ENCODE measurements around the gene CRADD. TPM values are rescaled to one million over a fixed set of nuclear protein-coding genes. Genes with fewer than 3 reads are reported as not detected.
"Not testable (repeated sequence)": the region's sequence is repeated elsewhere in the genome, so short reads cannot be mapped to it uniquely, and the experiment has no call there.

CRADD gene
- total RNA-seq, 1 donor from 2014 or later = 9.3 TPM

- not testable (repeated sequence) for DNase-seq (ENCODE audit: low read depth in 2 of 2)
Observed at GRCh38 chr12:93929081-93929480, 251.9 kb downstream of the CRADD start.

GRCh38 chr12:93937812-93938211 is 260.6 kb downstream of the CRADD start:
- DNase-seq (ENCODE audit: low read depth in 2 of 2) = no peak

- no peak for DNase-seq (ENCODE audit: low read depth in 2 of 2)
Observed at GRCh38 chr12:93938317-93938716, 261.1 kb downstream of the CRADD start.

- DNase-seq (ENCODE audit: low read depth in 2 of 2) = no peak
Observed at GRCh38 chr12:93938931-93939330, 261.8 kb downstream of the CRADD start.

GRCh38 chr12:93939641-93940325 is 262.6 kb downstream of the CRADD start:
- DNase-seq (ENCODE audit: low read depth in 2 of 2) = no peak

GRCh38 chr12:93943780-93944179 is 266.6 kb downstream of the CRADD start:
- no peak for DNase-seq (ENCODE audit: low read depth in 2 of 2)

GRCh38 chr12:93944201-93944600 is 267.0 kb downstream of the CRADD start:
- no peak for DNase-seq (ENCODE audit: low read depth in 2 of 2)

Other genes with a start within 250 kb of the CRADD start
- 96.8 and 118 TPM in 2 replicates for gene UBE2N, start 235.4 kb upstream of the CRADD start, total RNA-seq
- gene MRPL42, start 209.9 kb upstream of the CRADD start, total RNA-seq = 37.9 and 44.9 TPM in 2 replicates
- 45.5 and 72.4 TPM in 2 replicates for gene SOCS2, start 104.7 kb upstream of the CRADD start, total RNA-seq